Activated T-cell treated with anti-CD3 and anti-CD28 coated beads, Interleukin-2, amount 50 U/mL, for 24 hours (primary cell): ENCODE measurements around the gene TTLL8.

Source experiments
- DNase-seq: peaks from one replicate; pipeline ENCODE4 v3.0.0-alpha.2; 2020
- H3K27ac Mint-ChIP-seq: 2 replicates; pipeline ENCODE4 v1.8.0; 2020; ENCODE audit warnings: mild to moderate bottlenecking, mixed read lengths
- H3K27me3 Mint-ChIP-seq: 2 replicates; pipeline ENCODE4 v1.8.0; 2020; ENCODE audit warnings: mixed read lengths
- H3K36me3 Mint-ChIP-seq: 2 replicates; pipeline ENCODE4 v1.8.0; 2020; ENCODE audit warnings: low read depth, mixed read lengths
- H3K4me1 Mint-ChIP-seq: 2 replicates; pipeline ENCODE4 v1.8.0; 2020; ENCODE audit warnings: low read depth, mixed read lengths
- H3K4me3 Mint-ChIP-seq: 2 replicates; pipeline ENCODE4 v1.8.0; 2020; ENCODE audit warnings: mild to moderate bottlenecking, moderate library complexity, mixed read lengths
- H3K9me3 Mint-ChIP-seq: 2 replicates; pipeline ENCODE4 v1.8.0; 2020; ENCODE audit warnings: mixed read lengths

The TTLL8 gene

GRCh38 chr22:50016988-50017700 lies 41.0 kb downstream of the TTLL8 start:
- Mint-ChIP-seq H3K27me3 (peaks cover 4% of the 10 kb centered on the region), H3K4me3 (peak overlapping the region; percentile 74), H3K27ac (no peak overlapping the region), H3K4me1 (peaks cover 9% of the 10 kb centered on the region), H3K36me3 (peaks cover 1% of the 10 kb centered on the region), H3K9me3 (no peaks in the 10 kb centered on the region)
- DNase-seq: peak; percentile 88

GRCh38 chr22:50016308-50016987 lies 41.6 kb downstream of the TTLL8 start:
- no peak for DNase-seq
- Mint-ChIP-seq H3K27me3 (peaks cover 11% of the 10 kb centered on the region), H3K36me3 (peaks cover 1% of the 10 kb centered on the region), H3K27ac (no peak overlapping the region), H3K4me3 (peak overlapping the region; percentile 74), H3K9me3 (no peaks in the 10 kb centered on the region), H3K4me1 (peaks cover 15% of the 10 kb centered on the region)

- DNase-seq: peak; percentile 42
- H3K27ac Mint-ChIP-seq: peak overlapping the region; percentile 47
- peaks cover 19% of the 10 kb centered on the region for H3K4me1 Mint-ChIP-seq
- H3K36me3 Mint-ChIP-seq: peaks cover 1% of the 10 kb centered on the region
- H3K9me3 Mint-ChIP-seq: no peaks in the 10 kb centered on the region
- H3K4me3 Mint-ChIP-seq: peak overlapping the region; percentile 6
- H3K27me3 Mint-ChIP-seq: peaks cover 14% of the 10 kb centered on the region
These were observed 42.4 kb downstream of the TTLL8 start for GRCh38 chr22:50015451-50016307.

DNA sequence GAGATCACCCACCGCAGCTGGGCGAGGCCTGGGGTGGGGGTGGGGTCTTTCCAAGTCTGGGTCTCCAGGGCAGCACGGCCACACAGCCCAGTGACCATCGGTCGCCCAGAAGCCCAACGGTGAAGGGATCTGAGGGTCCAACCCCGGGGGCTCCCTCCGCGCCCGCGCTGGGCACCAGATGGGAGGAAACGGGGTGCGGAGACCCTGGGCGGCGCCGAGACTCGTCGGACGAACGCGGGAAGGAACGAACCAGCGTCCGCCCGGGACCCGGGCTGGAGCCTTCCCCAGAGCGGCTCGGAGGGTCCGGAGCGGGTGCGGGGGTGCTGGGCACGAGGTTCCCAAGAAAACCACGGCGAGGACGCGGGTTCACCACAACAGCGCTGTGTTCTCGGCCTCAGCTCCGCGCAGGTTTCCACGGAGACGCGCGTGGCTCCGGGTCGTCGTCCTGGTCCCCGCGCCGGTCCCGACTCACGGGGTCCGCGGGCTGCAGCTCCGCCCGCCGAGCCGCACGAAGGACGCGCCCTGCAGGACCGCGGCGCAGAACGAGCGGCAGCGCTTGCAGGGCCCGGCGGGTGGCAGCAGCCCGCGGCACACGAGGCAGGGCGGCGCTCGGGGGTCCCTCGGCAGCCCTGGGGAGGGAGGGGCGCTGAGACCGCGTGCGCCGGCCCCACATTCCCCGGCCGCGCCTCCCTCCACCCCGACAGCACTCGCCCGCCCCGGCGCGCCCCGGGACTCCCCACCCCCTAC lies 43.3 kb downstream of the TTLL8 start:
- H3K27me3 Mint-ChIP-seq: peaks cover 15% of the 10 kb centered on the region
- H3K36me3 Mint-ChIP-seq: peaks cover 1% of the 10 kb centered on the region
- H3K27ac Mint-ChIP-seq: no peak overlapping the region
- DNase-seq: peak; percentile 55
- no peaks in the 10 kb centered on the region for H3K9me3 Mint-ChIP-seq
- peak overlapping the region; percentile 15 for H3K4me3 Mint-ChIP-seq
- H3K4me1 Mint-ChIP-seq: peaks cover 20% of the 10 kb centered on the region

GRCh38 chr22:50014053-50014501 lies 44.0 kb downstream of the TTLL8 start:
- no peaks in the 10 kb centered on the region for H3K36me3 Mint-ChIP-seq
- H3K27me3 Mint-ChIP-seq: peaks cover 17% of the 10 kb centered on the region
- H3K4me3 Mint-ChIP-seq: peak overlapping the region; percentile 44
- no peak overlapping the region for H3K27ac Mint-ChIP-seq
- H3K4me1 Mint-ChIP-seq: peaks cover 23% of the 10 kb centered on the region
- no peaks in the 10 kb centered on the region for H3K9me3 Mint-ChIP-seq
- DNase-seq: peak; percentile 40

- peak within 1 kb of the TSS; percentile 55 for H3K4me3 Mint-ChIP-seq
- H3K36me3 Mint-ChIP-seq: no peaks in the 10 kb centered on the region
- peaks cover 23% of the 10 kb centered on the region for H3K4me1 Mint-ChIP-seq
- H3K9me3 Mint-ChIP-seq: no peaks in the 10 kb centered on the region
- peaks cover 17% of the 10 kb centered on the region for H3K27me3 Mint-ChIP-seq
- peak within 1 kb of the TSS; percentile 76 for H3K27ac Mint-ChIP-seq
- peak; percentile 33 for DNase-seq
These were observed 45.6 kb downstream of the TTLL8 start, which contains the start of gene IL17REL for GRCh38 chr22:50012211-50013181. TSS of gene IL17REL (minus strand) at chr22:50012765. CDS start at chr22:50012646, 119 bp downstream.

- peak overlapping the region; percentile 55 for H3K4me3 Mint-ChIP-seq
- peak; percentile 42 for DNase-seq
- no peaks in the 10 kb centered on the region for H3K9me3 Mint-ChIP-seq
- H3K36me3 Mint-ChIP-seq: no peaks in the 10 kb centered on the region
- peaks cover 17% of the 10 kb centered on the region for H3K27me3 Mint-ChIP-seq
- peak overlapping the region; percentile 76 for H3K27ac Mint-ChIP-seq
- H3K4me1 Mint-ChIP-seq: peaks cover 23% of the 10 kb centered on the region
These were observed 46.5 kb downstream of the TTLL8 start for GRCh38 chr22:50011447-50012210.

DNA sequence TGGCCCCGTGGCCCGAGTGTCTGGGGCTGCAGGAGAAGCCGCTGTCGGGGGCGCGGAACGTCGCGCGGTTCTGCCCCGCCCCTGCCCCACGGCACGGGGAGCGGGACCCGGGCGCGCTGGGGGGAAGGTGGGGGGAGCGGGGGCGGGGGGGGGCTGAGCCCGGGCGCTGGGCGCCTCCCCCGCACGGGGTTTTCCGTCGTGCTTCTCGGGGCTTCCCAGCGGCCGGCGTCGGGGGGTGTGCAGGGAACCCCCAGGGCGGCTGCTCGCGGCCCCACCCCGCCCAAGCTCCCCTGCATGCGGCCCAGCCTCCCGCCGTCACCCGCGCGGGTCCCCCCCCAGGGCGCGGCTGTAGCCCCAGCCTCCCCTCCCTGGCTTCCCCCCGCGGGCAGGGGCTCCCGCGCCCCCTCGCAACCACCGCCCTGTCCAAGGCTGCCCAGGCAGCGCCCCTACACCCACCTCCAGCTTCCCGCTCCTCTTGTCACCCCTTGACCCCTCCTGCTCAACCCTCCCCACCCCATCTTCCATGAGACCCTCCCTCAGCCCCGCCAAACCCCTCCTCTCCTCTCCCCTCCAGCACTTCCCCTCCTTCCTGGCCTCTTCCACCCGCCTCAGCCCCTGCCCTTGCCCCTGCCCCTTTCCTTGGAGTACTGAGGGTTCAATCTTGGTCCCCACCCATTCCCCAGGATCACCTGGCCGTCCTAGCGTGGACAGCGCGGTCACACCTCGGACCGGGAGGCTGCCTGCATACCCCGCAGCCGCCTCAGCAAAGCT lies 47.2 kb downstream of the TTLL8 start:
- peaks cover 23% of the 10 kb centered on the region for H3K4me1 Mint-ChIP-seq
- H3K4me3 Mint-ChIP-seq: peak overlapping the region; percentile 55
- peak overlapping the region; percentile 40 for H3K27ac Mint-ChIP-seq
- H3K9me3 Mint-ChIP-seq: no peaks in the 10 kb centered on the region
- peaks cover 17% of the 10 kb centered on the region for H3K27me3 Mint-ChIP-seq
- peak; percentile 72 for DNase-seq
- H3K36me3 Mint-ChIP-seq: no peaks in the 10 kb centered on the region

DNA sequence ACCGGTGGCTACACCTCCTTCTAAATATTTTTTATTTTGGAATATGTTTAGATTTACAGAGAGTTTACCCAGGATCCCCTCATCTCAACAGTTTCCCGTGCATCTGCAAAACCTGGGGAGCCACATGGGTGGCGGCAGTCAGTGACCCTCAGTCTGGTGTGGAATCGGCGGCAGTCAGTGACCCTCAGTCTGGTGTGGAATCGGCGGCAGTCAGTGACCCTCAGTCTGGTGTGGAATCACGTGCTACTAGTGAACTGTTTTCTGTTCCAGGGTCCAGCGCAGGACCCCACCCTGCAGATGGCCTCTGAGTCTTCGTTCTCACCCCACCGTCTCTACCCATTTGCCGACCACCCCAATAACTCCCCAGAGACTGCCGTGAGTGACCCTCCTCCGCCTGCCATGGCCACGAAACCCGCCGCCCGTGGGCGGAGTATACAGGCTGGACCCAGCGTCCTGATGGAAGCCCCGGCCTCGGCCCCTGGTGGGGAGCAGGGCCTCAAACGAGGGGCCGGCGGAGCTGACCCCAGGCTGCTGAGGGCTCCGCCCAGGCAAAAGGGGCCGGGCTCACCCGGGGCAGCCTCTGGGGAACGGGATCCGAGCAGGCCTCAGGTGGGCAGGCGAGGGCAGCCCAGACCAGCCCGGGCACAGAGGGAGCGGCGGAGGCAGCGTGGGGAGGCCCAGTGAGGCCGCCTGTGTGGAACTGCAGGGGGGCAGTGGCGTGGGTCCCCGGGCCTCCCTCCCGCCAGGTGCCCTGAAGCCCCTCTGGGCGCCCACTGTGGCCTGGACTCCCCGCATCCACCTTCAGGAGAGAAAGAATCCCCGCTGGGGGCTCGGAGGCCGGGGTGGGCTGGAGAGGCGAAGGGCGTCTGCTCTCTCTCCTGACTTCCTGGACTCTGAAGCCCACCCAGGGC lies 48.1 kb downstream of the TTLL8 start:
- Mint-ChIP-seq H3K27me3 (peaks cover 17% of the 10 kb centered on the region), H3K4me1 (peaks cover 24% of the 10 kb centered on the region), H3K9me3 (no peaks in the 10 kb centered on the region), H3K4me3 (no peak overlapping the region), H3K27ac (no peak overlapping the region), H3K36me3 (no peaks in the 10 kb centered on the region)
- DNase-seq: peak; percentile 37

GRCh38 chr22:50009251-50009650 lies 48.8 kb downstream of the TTLL8 start:
- H3K9me3 Mint-ChIP-seq: no peaks in the 10 kb centered on the region
- no peaks in the 10 kb centered on the region for H3K36me3 Mint-ChIP-seq
- no peak overlapping the region for H3K27ac Mint-ChIP-seq
- peaks cover 27% of the 10 kb centered on the region for H3K4me1 Mint-ChIP-seq
- peak; percentile 28 for DNase-seq
- peaks cover 17% of the 10 kb centered on the region for H3K27me3 Mint-ChIP-seq
- no peak overlapping the region for H3K4me3 Mint-ChIP-seq
